Measurements from ENCODE around the gene NFIA.

GRCh38 chr1:61183471-61184039 lies 101.2 kb downstream of the NFIA start:
- TF ChIP-seq, protein P1, sequence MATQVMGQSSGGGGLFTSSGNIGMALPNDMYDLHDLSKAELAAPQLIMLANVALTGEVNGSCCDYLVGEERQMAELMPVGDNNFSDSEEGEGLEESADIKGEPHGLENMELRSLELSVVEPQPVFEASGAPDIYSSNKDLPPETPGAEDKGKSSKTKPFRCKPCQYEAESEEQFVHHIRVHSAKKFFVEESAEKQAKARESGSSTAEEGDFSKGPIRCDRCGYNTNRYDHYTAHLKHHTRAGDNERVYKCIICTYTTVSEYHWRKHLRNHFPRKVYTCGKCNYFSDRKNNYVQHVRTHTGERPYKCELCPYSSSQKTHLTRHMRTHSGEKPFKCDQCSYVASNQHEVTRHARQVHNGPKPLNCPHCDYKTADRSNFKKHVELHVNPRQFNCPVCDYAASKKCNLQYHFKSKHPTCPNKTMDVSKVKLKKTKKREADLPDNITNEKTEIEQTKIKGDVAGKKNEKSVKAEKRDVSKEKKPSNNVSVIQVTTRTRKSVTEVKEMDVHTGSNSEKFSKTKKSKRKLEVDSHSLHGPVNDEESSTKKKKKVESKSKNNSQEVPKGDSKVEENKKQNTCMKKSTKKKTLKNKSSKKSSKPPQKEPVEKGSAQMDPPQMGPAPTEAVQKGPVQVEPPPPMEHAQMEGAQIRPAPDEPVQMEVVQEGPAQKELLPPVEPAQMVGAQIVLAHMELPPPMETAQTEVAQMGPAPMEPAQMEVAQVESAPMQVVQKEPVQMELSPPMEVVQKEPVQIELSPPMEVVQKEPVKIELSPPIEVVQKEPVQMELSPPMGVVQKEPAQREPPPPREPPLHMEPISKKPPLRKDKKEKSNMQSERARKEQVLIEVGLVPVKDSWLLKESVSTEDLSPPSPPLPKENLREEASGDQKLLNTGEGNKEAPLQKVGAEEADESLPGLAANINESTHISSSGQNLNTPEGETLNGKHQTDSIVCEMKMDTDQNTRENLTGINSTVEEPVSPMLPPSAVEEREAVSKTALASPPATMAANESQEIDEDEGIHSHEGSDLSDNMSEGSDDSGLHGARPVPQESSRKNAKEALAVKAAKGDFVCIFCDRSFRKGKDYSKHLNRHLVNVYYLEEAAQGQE (IDR thresholded peaks at IDR 0.05; ENCODE audit: low read depth): no peak
- TF ChIP-seq RAD21 (IDR thresholded peaks at IDR 0.05; ENCODE audit: low read depth): no peak
- TF ChIP-seq TCF12 (IDR thresholded peaks at IDR 0.05; ENCODE audit: low read depth): no peak
- no peak for TF ChIP-seq FOXM1 (IDR thresholded peaks at IDR 0.05; ENCODE audit: borderline replicate concordance, low read depth)
- TF ChIP-seq EP300 (IDR thresholded peaks at IDR 0.05; ENCODE audit: borderline replicate concordance): no peak
- TF ChIP-seq CEBPB (IDR thresholded peaks at IDR 0.05): no peak
- no peak for TF ChIP-seq CREB1 (IDR thresholded peaks at IDR 0.05; ENCODE audit: low read depth)
- no peak for TF ChIP-seq TAF1 (IDR thresholded peaks at IDR 0.05; ENCODE audit: low read depth)
- TF ChIP-seq, protein P2, sequence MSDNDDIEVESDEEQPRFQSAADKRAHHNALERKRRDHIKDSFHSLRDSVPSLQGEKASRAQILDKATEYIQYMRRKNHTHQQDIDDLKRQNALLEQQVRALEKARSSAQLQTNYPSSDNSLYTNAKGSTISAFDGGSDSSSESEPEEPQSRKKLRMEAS (IDR thresholded peaks at IDR 0.05): no peak
- TF ChIP-seq TEAD4 (IDR thresholded peaks at IDR 0.05): no peak

All from Ishikawa (cell line).